A673 (cell line): ENCODE measurements around the gene TMPRSS7. TPM values are rescaled to one million over a fixed set of nuclear protein-coding genes. Genes with fewer than 3 reads are reported as not detected.

Source experiments
- BruUV-seq: library from RNA; stranded (reverse); fragments of 400-500 nt; replicated peaks from 2 replicates; lab custom pipeline; 2021; lab: Mats Ljungman, UMichigan
- CTCF ChIA-PET: fragments of 300-600 bp; sonication (Branson Sonifier 250); formaldehyde crosslinking; loops from one replicate; lab custom pipeline; 2022; ENCODE audit warnings: antibody characterized with exemption; lab: Charles Lee
- POLR2A ChIA-PET: fragments of 300-600 bp; sonication (Branson Sonifier 250); formaldehyde crosslinking; loops from one replicate; lab custom pipeline; 2022; ENCODE audit warnings: antibody characterized with exemption; ENCODE audit not compliant: low non-redundant PET; lab: Charles Lee
- DNase-seq: peaks from one replicate; pipeline ENCODE4 v3.0.0-alpha.2; 2015; ENCODE audit warnings: low spot score
- H3K27ac ChIP-seq: fragments of 200-600 bp; sonication (generic); 2 replicates; pipeline ENCODE4 v1.5.1; 2016; ENCODE audit warnings: mixed run types, low read depth, mild to moderate bottlenecking, mixed read lengths, antibody characterized with exemption, low read length; ENCODE audit not compliant: poor library complexity, severe bottlenecking
- H3K27me3 ChIP-seq: fragments of 200-600 bp; sonication (generic); replicated peaks from 2 replicates; pipeline ENCODE4 v1.6.1; 2017; ENCODE audit warnings: mixed run types, low read depth, mild to moderate bottlenecking, mixed read lengths, antibody characterized with exemption, low read length; ENCODE audit not compliant: insufficient read depth, poor library complexity
- H3K36me3 ChIP-seq: fragments of 200-600 bp; sonication (generic); 2 replicates; pipeline ENCODE4 v1.6.1; 2016; ENCODE audit warnings: mixed run types, mild to moderate bottlenecking, mixed read lengths, antibody characterized with exemption, low read length; ENCODE audit not compliant: insufficient read depth, poor library complexity, severe bottlenecking
- H3K4me1 ChIP-seq: fragments of 200-600 bp; sonication (generic); 2 replicates; pipeline ENCODE4 v1.6.1; 2017; ENCODE audit warnings: mixed run types, mild to moderate bottlenecking, mixed read lengths, antibody characterized with exemption, low read length; ENCODE audit not compliant: insufficient read depth, poor library complexity, severe bottlenecking
- H3K4me3 ChIP-seq: fragments of 200-600 bp; sonication (generic); 2 replicates; pipeline ENCODE4 v1.5.1; 2016; ENCODE audit warnings: low read depth, mixed run types, mild to moderate bottlenecking, mixed read lengths, low read length; ENCODE audit not compliant: poor library complexity, severe bottlenecking
- H3K9me3 ChIP-seq: fragments of 200-600 bp; sonication (generic); 2 replicates; pipeline ENCODE4 v1.6.1; 2016; ENCODE audit warnings: mixed run types, low read depth, mild to moderate bottlenecking, mixed read lengths, antibody characterized with exemption, low read length; ENCODE audit not compliant: poor library complexity, severe bottlenecking
- CTCF ChIP-seq: fragments of 300-800, 200-600 bp; sonication (generic); conservative IDR thresholded peaks from 2 replicates; pipeline ENCODE4 v1.5.1; 2017; ENCODE audit warnings: low read depth, mild to moderate bottlenecking, antibody characterized with exemption, low read length, moderate library complexity, mixed read lengths
- EZH2 ChIP-seq: fragments of 200-600 bp; sonication (generic); IDR thresholded peaks from 2 replicates; pipeline ENCODE4 v1.6.1; 2017; ENCODE audit warnings: borderline replicate concordance, low read depth, mild to moderate bottlenecking, mixed read lengths, antibody characterized with exemption, low read length; ENCODE audit not compliant: poor library complexity, severe bottlenecking
- intact Hi-C: fragments of 100-400 bp; cut with micrococcal nuclease; formaldehyde crosslinking; loops from one replicate; pipeline ENCODE4 v1.10.0; 2022; ENCODE audit not compliant: unreplicated experiment
- total RNA-seq: library from RNA; stranded (reverse); gene quantifications from 2 replicates; pipeline ENCODE4 v1.2.3, GENCODE V29; 2021

The TMPRSS7 gene
- total RNA-seq, 1 experiment from 2014 or later: not detected

- no peaks in the 10 kb centered on the region for H3K36me3 ChIP-seq
- no peaks in the 10 kb centered on the region for H3K27me3 ChIP-seq
- no TSS peak for BruUV-seq
- POLR2A ChIA-PET: no interaction called here
- peak overlapping the region; percentile 41 for H3K4me3 ChIP-seq
- CTCF ChIA-PET: no interaction called here
- intact Hi-C loops: no loop called here
- peaks cover 10% of the 10 kb centered on the region for H3K4me1 ChIP-seq
- no peak for DNase-seq
- H3K27ac ChIP-seq: no peak overlapping the region
- TF ChIP-seq CTCF (no peak), EZH2 (no peak)
- no peaks in the 10 kb centered on the region for H3K9me3 ChIP-seq
Observed at GRCh38 chr3:112086875-112087524, 52.5 kb downstream of the TMPRSS7 start.

- CTCF ChIA-PET: no interaction called here
- Histone ChIP-seq H3K27ac (no peak overlapping the region), H3K36me3 (no peaks in the 10 kb centered on the region)
Observed at GRCh38 chr3:112087746-112088145, 53.2 kb downstream of the TMPRSS7 start.

GRCh38 chr3:112088944-112089343 is 54.4 kb downstream of the TMPRSS7 start:
- POLR2A ChIA-PET: no interaction called here
- BruUV-seq: no TSS peak
- H3K9me3 ChIP-seq: no peaks in the 10 kb centered on the region
- no peaks in the 10 kb centered on the region for H3K27me3 ChIP-seq
- H3K27ac ChIP-seq: no peak overlapping the region
- no peak overlapping the region for H3K4me3 ChIP-seq
- no peaks in the 10 kb centered on the region for H3K36me3 ChIP-seq
- H3K4me1 ChIP-seq: peaks cover 10% of the 10 kb centered on the region
- no peak for TF ChIP-seq EZH2
- TF ChIP-seq CTCF: no peak
- intact Hi-C loops: no loop called here
- DNase-seq: no peak
- CTCF ChIA-PET: no interaction called here

More at GRCh38 chr3:112087746-112088145, 53.2 kb downstream of the TMPRSS7 start:
- no peaks in the 10 kb centered on the region for H3K9me3 ChIP-seq
- TF ChIP-seq EZH2 (no peak), CTCF (no peak)
- no peak for DNase-seq
- intact Hi-C loops: no loop called here
- H3K4me1 ChIP-seq: peaks cover 10% of the 10 kb centered on the region
- no peak overlapping the region for H3K4me3 ChIP-seq
- no TSS peak for BruUV-seq
- POLR2A ChIA-PET: no interaction called here
- no peaks in the 10 kb centered on the region for H3K27me3 ChIP-seq
